Measurements from ENCODE around the gene NKAIN1. TPM values are rescaled to one million over a fixed set of nuclear protein-coding genes. Genes with fewer than 3 reads are reported as not detected.
A peak's percentile ranks its signal among the peaks of the same experiment; 100 is the strongest.
"Not testable (repeated sequence)": the region's sequence is repeated elsewhere in the genome, so short reads cannot be mapped to it uniquely, and the experiment has no call there.

NKAIN1 gene
- total RNA-seq, 1 experiment from 2014 or later: 0.18 TPM

DNA sequence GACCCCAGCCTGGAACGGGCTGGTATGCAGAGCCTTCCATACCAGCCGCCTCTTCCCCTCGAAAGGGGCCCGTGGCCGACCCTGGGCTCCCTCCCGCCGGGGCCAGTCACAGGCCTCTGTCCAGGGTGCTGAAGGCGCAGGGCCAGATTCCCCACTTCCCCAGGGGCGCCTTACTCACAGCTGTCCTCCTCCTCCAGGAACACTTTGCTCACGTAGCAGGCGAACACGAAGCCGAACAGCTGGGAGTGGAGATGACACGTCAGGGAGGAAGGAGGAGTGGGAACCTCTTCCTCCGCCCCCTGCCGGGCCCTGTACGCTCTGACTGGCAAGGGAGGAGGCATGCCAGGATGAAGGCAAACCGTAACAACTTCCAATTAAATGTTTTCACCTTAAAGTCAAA, 57.3 kb downstream of the NKAIN1 start:
- CTCF ChIA-PET: no interaction called here
- BruUV-seq (replicated peaks): no TSS peak

DNA sequence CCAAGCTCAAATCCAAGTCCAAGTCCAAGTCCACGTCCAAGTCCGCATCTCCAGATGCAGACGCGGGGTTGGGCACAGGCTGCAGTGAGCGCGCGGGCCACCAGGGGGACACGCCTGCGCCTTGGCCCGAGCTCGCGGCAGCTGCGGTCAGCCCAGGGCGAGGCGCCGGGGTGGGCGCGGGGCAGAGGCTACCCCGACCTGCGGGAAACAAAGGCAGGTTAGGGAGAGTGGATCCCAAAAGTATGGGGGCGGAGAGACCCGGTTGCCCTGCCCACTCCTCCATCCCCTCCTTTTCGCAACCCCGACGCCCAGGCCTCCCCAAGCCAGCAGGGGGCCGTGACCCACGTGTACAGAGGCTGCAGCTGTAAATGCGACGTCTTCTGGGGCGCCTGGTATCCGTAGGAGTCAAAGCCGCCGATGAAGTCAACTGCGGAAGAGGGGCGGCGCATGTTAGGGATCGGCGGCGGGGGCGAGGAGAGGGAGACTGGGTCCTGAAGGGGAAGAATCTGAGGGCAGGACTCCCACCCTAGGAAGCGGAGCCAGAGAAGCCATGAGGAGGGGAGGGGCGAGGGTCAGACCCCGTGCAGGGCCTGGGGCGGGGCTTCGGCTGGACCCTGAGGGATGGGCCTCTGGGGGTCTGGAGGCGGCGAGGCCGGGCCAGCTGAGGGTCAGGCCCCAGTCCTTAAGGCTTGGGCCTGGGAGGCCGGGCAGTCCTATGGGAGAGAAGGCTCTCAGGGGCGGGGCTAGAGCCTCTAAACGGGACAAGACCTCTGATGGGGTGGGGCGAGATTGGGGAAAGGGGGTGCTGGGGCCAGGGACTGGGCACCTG, 58.0 kb downstream of the NKAIN1 start:
- no peak overlapping the region for H3K4me3 ChIP-seq (ENCODE audit: low read length)
- no peaks in the 10 kb centered on the region for H3F3A ChIP-seq (ENCODE audit: low read length, unreplicated experiment)
- DNase-seq (peak; percentile 51), ATAC-seq (peak; percentile 37)
- TF ChIP-seq CTCF (conservative IDR thresholded peaks at IDR 0.05; ENCODE audit: low read depth, low read length) (peak; percentile 75), EZH2phosphoT487 (IDR thresholded peaks at IDR 0.05; ENCODE audit: borderline replicate concordance, low read length) (no peak)
- no peak overlapping the region for H2AFZ ChIP-seq (ENCODE audit: low read length)
- no peaks in the 10 kb centered on the region for H3K9me2 ChIP-seq (replicated peaks; ENCODE audit: low read length)
- H3K9ac ChIP-seq (ENCODE audit: low read length): no peak overlapping the region
- H3K27ac ChIP-seq (ENCODE audit: low read length): no peak overlapping the region
- ChIA-PET POLR2A (ENCODE audit: unreplicated experiment) (interaction anchor here (0.5 kb wide), 1 partner anchor 62 kb away, joined by 3 read pairs; no protein-coding TSS in a partner anchor), CTCF (interaction anchor here (0.7 kb wide), 1 partner anchor 116 kb away, joined by 4 read pairs; no protein-coding TSS in a partner anchor)
- peak overlapping the region; percentile 54 for H3K4me2 ChIP-seq (ENCODE audit: low read length)
- H3K4me1 ChIP-seq (ENCODE audit: insufficient read depth, low read length): peaks cover 4% of the 10 kb centered on the region
- H3K36me3 ChIP-seq (ENCODE audit: low read depth, low read length): no peaks in the 10 kb centered on the region
- BruUV-seq (replicated peaks): no TSS peak
- no peaks in the 10 kb centered on the region for H3K27me3 ChIP-seq (ENCODE audit: low read length)
- no peaks in the 10 kb centered on the region for H4K20me1 ChIP-seq (ENCODE audit: low read length)
- intact Hi-C loops (cut with micrococcal nuclease): loop anchor here (1.0 kb wide), 1 partner anchor 19 kb away; no protein-coding TSS in a partner anchor
- no peaks in the 10 kb centered on the region for H3K9me3 ChIP-seq (ENCODE audit: low read length)
- H3K79me2 ChIP-seq (ENCODE audit: low read length): no peaks in the 10 kb centered on the region

More for the DNA sequence above, 57.3 kb downstream of the NKAIN1 start:
- Histone ChIP-seq H3K4me3 (ENCODE audit: low read length) (no peak overlapping the region), H3K4me1 (ENCODE audit: insufficient read depth, low read length) (peaks cover 4% of the 10 kb centered on the region), H3K27me3 (ENCODE audit: low read length) (no peaks in the 10 kb centered on the region), H2AFZ (ENCODE audit: low read length) (no peak overlapping the region), H3K4me2 (ENCODE audit: low read length) (peak overlapping the region; percentile 54), H3K9me3 (ENCODE audit: low read length) (no peaks in the 10 kb centered on the region), H3K9ac (ENCODE audit: low read length) (no peak overlapping the region), H3K9me2 (replicated peaks; ENCODE audit: low read length) (no peaks in the 10 kb centered on the region), H4K20me1 (ENCODE audit: low read length) (no peaks in the 10 kb centered on the region), H3F3A (ENCODE audit: low read length, unreplicated experiment) (no peaks in the 10 kb centered on the region), H3K79me2 (ENCODE audit: low read length) (no peaks in the 10 kb centered on the region), H3K36me3 (ENCODE audit: low read depth, low read length) (no peaks in the 10 kb centered on the region), H3K27ac (ENCODE audit: low read length) (no peak overlapping the region)
- intact Hi-C loops (cut with micrococcal nuclease): loop anchor here (1.0 kb wide), 1 partner anchor 20 kb away; no protein-coding TSS in a partner anchor
- DNase-seq (peak; percentile 94), ATAC-seq (peak; percentile 85)
- TF ChIP-seq CTCF (conservative IDR thresholded peaks at IDR 0.05; ENCODE audit: low read depth, low read length) (peak; percentile 46), EZH2 (IDR thresholded peaks at IDR 0.05; ENCODE audit: low read length, unreplicated experiment) (no peak), EZH2phosphoT487 (IDR thresholded peaks at IDR 0.05; ENCODE audit: borderline replicate concordance, low read length) (no peak)
- POLR2A ChIA-PET (ENCODE audit: unreplicated experiment): no interaction called here

DNA sequence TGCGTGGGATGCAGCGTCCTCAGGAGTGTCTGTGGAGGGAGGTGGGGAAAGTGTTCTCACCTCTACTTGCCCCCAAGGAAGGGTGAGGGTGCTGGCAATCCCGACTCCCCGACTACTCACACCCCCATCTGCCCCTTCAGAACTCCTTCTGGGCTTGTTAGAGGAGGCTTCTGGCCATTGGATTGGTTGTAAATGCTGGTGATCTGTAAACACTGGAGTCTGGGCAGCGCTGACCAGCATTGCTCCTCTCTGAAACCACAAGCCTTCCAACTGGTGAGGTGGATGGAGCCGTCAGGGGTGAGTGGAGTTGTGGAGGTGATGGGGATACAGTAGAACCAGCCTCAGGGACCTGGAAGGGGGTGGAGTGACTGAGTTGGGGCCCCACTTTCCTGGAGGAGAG, 59.3 kb downstream of the NKAIN1 start:
- no peak overlapping the region for H3K9ac ChIP-seq (ENCODE audit: low read length)
- no peaks in the 10 kb centered on the region for H3K36me3 ChIP-seq (ENCODE audit: low read depth, low read length)
- no peak for TF ChIP-seq EZH2phosphoT487 (IDR thresholded peaks at IDR 0.05; ENCODE audit: borderline replicate concordance, low read length)
- no peak for TF ChIP-seq CTCF (conservative IDR thresholded peaks at IDR 0.05; ENCODE audit: low read depth, low read length)
- TF ChIP-seq EZH2 (IDR thresholded peaks at IDR 0.05; ENCODE audit: low read length, unreplicated experiment): no peak
- DNase-seq (no peak), ATAC-seq (no peak)
- no peak overlapping the region for H3K27ac ChIP-seq (ENCODE audit: low read length)
- peaks cover 4% of the 10 kb centered on the region for H3K4me1 ChIP-seq (ENCODE audit: insufficient read depth, low read length)
- H4K20me1 ChIP-seq (ENCODE audit: low read length): no peaks in the 10 kb centered on the region
- no peaks in the 10 kb centered on the region for H3K27me3 ChIP-seq (ENCODE audit: low read length)
- H3K4me2 ChIP-seq (ENCODE audit: low read length): no peak overlapping the region
- no peak overlapping the region for H2AFZ ChIP-seq (ENCODE audit: low read length)
- intact Hi-C loops (cut with micrococcal nuclease): no loop called here
- POLR2A ChIA-PET (ENCODE audit: unreplicated experiment): no interaction called here
- H3K9me3 ChIP-seq (ENCODE audit: low read length): no peaks in the 10 kb centered on the region
- CTCF ChIA-PET: no interaction called here
- H3K79me2 ChIP-seq (ENCODE audit: low read length): no peaks in the 10 kb centered on the region
- BruUV-seq (replicated peaks): no TSS peak
- no peaks in the 10 kb centered on the region for H3K9me2 ChIP-seq (replicated peaks; ENCODE audit: low read length)
- H3F3A ChIP-seq (ENCODE audit: low read length, unreplicated experiment): no peaks in the 10 kb centered on the region
- no peak overlapping the region for H3K4me3 ChIP-seq (ENCODE audit: low read length)

DNA sequence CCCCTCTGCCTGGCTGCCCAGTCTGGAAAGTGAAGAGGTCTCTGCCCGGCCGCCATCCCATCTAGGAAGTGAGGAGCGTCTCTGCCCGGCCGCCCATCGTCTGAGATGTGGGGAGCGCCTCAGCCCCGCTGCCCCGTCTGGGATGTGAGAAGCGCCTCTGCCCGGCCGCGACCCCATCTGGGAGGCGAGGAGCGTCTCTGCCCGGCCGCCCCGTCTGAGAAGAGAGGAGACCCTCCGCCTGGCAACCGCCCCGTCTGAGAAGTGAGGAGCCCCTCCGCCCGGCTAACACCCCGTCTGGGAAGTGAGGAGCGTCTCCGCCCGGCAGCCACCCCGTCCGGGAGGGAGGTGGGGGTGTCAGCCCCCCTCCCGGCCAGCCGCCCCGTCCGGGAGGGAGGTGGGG, 63.4 kb downstream of the NKAIN1 start:
- H2AFZ ChIP-seq (ENCODE audit: low read length); DNase-seq; H3K9me3 ChIP-seq (ENCODE audit: low read length); H4K20me1 ChIP-seq (ENCODE audit: low read length); intact Hi-C loops (cut with micrococcal nuclease); H3K27me3 ChIP-seq (ENCODE audit: low read length); ATAC-seq; H3K9ac ChIP-seq (ENCODE audit: low read length); H3K36me3 ChIP-seq (ENCODE audit: low read depth, low read length); H3K9me2 ChIP-seq (replicated peaks; ENCODE audit: low read length); H3K27ac ChIP-seq (ENCODE audit: low read length); CTCF ChIA-PET; POLR2A ChIA-PET (ENCODE audit: unreplicated experiment); H3K4me2 ChIP-seq (ENCODE audit: low read length); H3K79me2 ChIP-seq (ENCODE audit: low read length); H3F3A ChIP-seq (ENCODE audit: low read length, unreplicated experiment); H3K4me3 ChIP-seq (ENCODE audit: low read length); H3K4me1 ChIP-seq (ENCODE audit: insufficient read depth, low read length); BruUV-seq (replicated peaks): not testable (repeated sequence)
